ENCODE measurements around the gene TIPIN.
"Not testable (repeated sequence)": the region's sequence is repeated elsewhere in the genome, so short reads cannot be mapped to it uniquely, and the experiment has no call there.

The TIPIN gene

DNA sequence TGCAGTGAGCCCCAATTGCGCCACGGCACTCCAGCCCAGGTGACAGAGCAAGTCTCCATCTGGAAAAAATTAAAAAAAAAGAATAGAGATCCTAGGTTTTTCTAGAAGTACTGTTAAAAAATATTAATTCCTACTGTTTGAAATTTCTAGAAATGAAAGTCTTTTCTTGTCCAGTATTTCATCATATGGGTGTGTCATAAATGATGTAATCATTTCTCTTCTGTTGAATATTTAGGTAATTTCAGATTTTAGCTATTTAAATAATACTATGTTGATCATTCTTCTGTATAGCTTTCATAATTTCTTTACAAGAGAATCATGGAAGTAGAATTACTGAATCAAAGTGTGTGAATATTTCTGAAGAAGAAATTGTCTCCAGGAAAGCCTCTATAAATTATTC, 24.9 kb upstream of the TIPIN start:
- FAIRE-seq, result not testable (repeated sequence)

DNA sequence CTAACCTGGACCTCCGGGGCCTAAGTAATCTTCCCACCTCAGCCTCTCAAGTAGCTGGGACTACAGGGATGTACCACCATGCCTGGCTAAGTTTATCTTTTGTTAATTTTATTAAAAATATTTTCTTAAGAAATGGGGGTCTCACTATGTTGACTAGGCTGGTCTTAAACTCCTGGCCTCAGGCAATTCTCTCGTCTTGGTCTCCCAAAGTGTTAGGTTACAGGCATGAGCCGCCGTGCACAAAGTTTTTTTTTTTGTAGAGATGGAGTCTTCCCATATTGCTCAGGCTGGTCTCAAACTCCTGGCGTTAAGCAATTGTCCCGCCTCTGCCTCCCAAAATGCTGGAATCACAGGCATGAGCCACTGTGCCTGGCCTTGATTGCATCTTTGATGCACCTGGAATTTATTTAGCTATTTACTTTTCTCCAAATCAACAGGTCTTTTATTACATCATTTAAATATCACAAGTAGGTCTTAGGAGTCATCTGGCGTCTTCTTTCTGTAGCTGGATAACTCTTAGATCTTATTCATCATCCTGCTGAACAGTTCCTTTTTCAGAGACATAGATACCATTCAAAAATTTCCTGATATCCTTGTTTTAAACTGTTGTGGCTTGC, 22.4 kb upstream of the TIPIN start:
- FAIRE-seq, result no peak

DNA sequence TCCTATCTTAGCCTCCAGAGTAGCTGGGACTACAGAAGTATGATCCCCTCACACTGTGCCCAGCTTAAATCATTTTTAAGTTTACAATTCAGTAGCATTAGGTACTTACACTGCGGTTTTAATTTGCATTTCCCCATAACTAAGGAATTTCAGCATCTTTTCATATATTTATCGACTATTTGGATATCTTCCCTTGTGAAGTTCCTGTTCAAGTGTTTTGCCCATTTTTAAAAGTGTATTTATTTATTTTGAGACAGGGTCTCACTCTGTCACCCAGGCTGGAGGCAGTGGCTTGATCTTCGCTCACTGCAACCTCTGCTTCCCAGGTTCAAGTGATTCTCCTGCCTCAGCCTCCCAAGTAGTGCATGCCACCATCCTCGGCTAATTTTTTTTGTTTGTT, 17.7 kb upstream of the TIPIN start:
- FAIRE-seq, result no peak

DNA sequence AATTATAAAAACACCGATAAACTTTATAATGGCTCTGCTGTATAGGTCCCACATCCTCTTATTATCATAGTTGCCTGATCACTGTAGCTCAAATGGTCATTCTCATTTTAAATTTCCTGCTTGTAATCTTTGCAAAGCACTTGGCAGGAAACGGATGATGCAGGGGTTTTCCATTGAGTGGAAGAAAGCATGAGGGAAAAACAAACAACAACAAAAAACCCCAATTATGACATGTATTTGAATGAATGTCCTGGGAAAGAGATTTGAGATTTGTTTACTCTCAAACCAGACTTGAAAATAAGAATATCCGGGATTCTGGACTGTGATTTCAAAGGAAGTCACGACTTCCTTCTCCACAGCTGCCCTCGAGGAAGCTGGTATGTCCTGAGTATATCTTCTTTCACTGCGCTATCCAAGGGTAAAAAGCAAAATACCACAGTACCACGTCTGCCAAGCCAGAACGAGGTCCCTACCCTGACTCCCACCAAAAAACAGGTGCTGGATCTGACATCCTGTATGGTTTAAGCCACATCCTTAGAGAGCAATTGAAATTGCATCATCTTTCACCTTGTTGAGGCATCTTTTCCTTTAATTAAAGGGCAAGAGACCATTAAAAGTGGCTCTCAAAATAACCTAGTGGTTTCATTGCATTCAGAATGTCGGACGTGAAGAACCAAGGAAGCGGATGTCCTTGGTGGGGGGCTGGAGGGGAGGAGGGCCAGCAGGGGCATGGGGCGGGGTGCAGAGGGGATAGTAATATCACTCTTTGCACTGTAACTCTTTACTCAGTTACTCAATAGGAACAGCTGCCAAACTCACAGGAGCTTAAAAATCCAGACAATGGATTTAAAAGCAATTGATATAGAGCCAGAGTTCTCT, 13.5 kb upstream of the TIPIN start:
- no peak for FAIRE-seq

DNA sequence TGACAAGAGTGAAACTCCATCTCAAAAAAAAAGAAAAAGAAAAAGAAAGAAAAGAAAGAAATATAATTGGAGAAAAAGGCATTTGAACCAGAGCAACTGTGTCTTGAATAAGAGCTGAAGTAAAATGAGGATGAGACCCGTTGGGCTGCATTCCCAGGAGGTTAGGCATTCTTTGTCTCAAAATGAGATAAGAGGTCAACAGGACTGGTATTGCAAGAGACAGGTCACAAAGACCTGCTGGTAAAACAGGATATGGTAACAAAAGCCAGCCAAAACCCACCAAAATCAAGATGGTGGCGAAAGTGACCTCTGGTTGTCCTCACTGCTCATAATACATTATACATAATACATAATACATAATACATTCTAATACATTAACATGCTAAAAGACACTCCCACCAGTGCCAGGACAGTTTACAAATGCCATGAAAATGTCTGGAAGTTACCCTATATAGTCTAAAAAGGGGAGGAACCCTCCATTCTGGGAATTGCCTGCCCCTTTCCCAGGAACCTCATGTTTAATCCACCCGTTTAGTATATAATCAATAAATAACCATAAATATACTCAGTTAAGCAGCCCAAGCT, 8.6 kb upstream of the TIPIN start:
- no peak for FAIRE-seq

DNA sequence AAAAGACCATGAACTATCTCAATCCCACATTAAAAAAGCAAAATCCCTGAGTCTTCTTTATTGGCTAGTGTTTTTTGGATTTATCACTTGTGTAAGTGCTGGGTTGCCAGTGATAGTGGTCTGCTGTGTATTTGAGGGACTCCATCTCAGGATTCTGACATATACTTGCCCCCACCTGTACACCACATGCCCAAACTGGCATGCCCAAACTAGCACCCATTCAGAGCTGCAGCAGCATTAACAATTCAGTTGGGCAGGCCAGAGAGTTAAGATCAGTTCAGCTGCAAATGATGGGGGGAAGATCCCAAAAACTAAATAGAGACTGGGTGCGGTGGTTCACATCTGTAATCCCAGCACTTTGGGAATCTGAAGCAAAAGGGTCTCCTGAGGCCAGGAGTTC, 6.3 kb upstream of the TIPIN start:
- no peak for FAIRE-seq

DNA sequence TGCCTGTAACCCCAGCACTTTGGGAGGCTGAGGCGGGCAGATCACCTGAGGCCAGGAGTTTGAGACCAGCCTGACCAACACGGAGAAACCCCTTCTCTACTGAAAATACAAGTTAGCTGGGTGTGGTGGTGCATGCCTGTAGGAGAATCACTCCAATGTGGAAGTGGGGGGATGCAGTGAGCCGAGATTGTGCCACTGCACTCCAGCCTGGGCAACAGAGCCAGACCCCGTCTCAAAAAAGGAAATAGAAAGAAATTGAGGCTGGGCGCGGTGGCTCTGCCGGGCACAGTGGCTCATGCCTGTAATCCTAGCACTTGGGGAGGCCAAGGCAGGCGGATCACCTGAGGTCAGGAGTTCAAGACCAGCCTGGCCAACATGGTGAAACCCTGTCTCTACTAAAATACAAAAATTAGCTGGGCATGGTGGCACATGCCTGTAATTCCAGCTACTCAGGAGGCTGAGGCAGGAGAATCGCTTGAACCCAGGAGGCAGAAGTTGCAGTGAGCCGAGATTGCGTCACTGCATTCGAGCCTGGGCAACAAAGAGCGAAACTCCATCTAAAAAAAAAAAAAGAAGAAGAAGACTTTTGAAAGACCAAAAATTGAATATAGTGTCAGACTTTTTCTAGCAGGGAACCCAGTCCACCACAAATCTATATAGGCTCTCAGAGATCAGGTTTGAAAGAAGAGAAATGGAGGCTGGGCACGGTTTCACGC, 5.4 kb upstream of the TIPIN start:
- not testable (repeated sequence) for FAIRE-seq

DNA sequence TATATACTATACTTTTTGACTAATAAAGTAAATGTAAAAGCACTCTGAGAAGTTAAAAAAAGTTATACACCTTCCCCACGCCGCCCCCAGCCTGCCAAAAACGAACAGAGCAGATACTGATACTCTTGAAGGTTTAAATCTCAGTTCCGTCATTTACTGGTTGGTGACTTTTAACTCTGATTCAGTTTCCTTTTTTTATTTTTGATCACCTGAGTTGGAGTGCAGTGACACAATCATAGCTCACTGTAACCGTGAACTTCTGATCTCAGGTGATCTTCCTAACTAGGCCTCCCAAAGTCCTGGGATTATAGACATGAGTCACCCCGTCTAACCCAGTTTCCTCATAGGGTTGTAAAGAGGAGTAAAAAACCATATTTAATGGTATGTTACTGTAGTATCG, 3.3 kb upstream of the TIPIN start:
- no peak for FAIRE-seq

DNA sequence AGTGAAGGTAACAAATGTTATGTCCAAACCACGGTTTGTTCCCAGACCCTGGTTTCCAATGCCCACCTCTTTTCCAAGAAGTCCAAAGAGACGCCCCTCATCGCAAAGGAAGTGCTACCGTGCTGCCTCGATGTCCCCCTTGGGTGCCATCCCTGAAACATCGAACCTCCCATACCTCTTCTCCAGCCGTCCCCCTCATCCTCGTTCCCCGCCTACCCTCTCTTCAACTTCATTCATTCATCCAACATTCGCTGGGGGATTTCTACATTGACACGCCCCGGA, 467 bp downstream of the TIPIN start:
- FAIRE-seq, result no peak

DNA sequence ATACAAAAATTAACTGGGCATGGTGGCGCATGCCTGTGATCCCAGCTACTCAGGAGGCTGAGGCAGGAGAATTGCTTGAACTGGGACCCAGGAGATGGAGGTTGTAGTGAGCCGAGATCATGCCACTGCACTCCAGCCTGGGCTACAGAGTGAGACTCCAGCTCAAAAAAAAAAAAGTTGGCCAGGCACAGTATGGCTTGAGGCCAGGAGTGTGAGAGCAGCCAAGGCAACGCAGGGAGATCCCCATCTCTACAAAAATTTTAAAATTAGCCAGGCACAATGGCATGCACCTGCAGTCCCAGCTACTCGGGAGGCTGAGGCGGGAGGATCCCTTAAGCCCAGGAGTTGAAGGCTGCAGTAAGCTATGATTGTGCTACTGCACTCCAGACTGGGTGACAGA, 8.0 kb downstream of the TIPIN start:
- not testable (repeated sequence) for FAIRE-seq

DNA sequence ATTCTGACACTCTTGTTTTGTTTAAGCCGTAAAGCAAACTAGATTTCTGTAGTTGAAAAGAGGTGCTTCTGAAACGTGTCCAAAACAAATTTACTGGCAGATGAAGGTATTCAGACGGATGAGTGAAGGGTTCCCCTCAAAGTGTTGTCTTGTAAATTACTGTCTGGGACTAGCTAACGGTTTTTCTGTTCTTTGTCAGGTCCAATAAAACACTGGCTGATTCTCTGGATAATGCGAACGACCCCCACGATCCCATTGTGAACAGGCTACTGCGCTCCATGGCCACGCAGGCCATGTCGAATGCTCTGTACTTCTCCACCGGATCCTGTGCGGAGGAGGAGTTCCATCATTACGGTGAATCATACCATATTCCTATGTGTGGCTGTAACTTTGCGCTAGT, 27.7 kb downstream of the TIPIN start:
- FAIRE-seq, result no peak

DNA sequence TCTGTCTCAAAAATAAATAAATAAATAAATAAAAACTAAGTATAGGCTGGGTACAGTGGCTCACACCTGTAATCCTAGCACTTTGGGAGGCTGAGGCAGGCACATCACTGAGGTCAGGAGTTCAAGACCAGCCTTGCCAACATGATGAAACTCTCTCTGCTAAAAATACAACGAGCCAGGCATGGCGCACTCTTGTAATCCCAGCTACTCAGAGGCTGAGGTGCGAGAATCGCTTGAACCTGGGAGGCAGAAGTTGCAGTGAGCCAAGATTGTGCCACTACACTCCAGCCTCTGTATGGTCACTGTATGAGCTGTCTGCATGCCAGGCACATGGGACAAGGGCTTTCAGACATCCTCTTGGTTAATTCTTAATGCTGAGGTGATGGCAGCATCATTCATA, 28.7 kb downstream of the TIPIN start:
- no peak for FAIRE-seq

DNA sequence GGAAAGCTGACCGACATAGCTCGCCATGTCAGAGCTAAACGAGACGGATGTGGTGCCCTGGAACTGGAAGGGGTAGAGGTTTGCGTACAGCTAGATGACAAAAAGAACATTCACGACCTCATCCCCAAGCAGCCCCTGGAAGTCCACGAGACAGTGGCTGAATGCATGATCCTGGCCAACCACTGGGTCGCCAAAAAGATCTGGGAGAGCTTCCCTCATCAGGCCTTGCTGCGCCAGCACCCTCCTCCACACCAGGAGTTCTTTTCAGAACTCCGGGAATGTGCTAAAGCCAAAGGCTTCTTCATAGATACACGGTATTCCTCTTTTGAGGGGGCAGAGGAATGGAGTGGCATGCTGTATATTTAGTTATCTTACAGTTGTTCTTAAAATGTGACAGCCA, 30.4 kb downstream of the TIPIN start:
- FAIRE-seq, result no peak

DNA sequence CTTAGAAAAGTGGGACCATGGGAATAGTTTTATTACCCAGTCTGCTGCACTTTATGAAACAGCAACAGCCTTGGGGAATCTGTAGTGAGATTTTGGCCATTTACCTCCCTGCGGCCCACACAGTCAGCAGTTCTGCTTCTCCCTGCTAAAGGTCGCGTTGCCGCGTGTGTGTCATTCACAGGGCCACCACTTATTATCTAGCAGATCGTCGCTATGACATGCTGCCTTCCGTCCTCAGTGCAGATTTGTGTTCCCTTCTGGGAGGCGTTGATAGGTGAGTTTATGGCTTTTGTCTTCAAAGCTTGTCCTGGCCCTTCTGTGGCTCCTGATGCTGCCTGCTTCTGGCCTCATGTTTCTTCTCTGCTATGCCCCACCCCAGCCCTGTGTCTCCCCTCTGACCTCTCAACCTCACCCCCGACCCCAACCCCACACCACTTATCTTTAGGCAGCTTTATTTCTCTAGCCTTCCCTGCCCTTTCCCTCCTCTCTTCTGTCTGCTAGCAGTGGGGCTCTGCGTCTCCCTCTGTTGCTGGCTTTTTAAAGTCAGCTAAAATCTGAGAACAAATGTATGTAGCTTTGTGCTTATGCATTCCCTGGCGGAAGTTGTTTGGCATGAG, 33.1 kb downstream of the TIPIN start:
- no peak for FAIRE-seq

DNA sequence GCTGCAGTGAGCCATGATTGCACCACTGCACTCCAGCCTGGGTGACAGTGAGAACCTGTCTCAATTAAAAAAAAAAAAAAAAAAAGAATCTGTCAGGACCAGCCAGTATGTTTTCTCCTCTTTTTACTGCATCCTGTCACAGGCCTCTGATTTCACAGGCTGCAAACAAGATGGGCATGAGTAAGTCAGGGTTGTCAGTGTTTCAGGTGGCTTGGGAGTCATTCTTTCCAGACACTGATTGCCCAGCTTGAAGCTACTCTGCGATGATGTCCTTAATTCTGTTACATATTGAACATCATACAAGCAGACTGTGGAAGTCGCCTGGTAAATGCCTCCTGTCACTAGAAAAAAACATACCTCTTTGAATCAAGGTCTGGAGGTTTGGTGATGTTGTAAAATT, 44.3 kb downstream of the TIPIN start:
- no peak for FAIRE-seq

DNA sequence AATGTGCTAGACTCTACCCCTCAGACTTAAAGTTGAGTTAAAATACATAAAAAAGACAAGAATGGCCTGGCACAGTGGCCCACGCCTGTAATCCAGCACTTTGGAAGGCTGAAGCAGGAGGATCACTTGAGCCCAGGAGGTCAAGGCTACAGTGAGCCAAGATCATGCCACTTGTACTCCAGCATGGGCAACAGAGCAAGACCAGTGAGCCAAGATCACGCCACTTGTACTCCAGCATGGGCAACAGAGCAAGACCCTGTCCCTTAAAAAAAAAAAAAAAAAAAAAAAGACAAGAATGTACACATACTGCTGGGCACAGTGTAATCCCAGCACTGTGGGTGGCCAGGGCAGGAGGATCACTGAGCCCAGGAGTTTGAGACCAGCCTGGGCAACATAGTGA, 45.7 kb downstream of the TIPIN start:
- FAIRE-seq, result no peak

DNA sequence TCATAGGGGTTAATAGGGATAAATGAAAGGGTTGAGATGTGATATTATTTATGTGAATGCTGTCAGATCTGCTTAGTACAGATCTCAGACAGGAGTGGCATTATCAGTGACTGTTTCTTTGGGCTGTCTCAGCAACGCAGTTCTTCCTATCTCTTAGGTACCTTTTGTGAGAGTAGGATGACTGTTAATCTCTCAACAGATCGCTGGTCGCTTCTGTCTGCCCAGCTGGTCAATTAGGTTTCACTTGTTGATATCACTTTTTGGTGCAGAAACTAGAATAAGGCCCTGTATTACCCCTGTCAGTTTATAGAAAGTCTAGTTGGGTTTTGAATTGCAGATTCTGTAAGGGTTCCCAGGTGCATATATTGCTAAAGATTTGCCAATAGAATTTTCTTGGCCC, 46.7 kb downstream of the TIPIN start:
- FAIRE-seq, result no peak

DNA sequence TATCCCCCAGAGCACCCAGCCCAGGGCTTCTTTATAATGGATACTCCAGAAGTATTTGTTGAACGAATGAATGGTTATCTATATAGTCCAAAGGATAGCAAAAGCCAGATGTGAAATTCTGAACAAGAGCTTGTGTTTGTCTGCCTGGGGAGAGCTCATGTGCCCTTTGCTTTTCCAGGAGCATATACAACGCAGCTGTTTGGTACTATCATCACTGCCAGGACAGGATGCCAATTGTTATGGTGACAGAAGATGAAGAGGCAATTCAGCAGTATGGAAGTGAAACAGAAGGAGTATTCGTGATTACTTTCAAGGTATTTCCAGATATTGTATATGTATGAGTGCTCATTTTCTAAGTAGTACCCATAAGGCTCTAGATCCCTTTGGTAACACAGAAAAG, 48.0 kb downstream of the TIPIN start:
- FAIRE-seq, result no peak

DNA sequence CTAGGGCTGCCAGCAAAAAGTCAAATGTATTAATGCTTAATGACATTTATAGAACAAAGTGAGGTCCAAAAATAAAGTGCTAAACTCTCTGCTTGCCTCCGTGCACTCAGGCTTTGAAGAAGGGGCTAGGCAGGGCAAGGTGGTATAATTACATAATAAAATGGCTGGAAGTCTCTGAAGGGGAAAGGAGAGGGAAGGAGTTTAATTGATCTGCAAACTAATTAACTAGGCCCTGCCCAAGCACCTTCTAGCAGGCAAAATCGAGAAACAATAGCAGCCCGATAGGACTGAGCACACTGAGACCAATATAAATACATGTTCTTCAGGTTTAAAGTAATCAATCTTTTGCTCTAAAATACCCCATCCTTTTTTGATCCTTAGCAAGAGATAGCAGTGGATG, 50.1 kb downstream of the TIPIN start:
- no peak for FAIRE-seq

DNA sequence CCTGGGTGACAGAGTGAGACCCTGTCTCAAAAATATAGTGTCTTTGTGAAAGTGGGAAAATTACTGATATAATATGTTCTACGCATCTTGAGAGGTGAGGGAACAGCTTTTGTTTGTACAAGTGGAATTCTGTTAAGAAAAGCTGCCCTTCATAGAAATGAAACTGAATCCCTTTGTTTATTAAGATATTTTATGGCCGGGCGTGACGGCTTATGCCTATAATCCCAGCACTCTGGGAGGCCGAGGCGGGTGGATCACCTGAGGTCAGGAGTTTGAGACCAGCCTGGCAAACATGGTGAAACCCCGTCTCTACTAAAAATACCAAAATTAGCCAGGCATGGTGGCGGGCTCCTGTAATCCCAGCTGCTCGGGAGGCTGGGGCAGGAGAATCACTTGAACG, 52.1 kb downstream of the TIPIN start:
- FAIRE-seq, result not testable (repeated sequence)

DNA sequence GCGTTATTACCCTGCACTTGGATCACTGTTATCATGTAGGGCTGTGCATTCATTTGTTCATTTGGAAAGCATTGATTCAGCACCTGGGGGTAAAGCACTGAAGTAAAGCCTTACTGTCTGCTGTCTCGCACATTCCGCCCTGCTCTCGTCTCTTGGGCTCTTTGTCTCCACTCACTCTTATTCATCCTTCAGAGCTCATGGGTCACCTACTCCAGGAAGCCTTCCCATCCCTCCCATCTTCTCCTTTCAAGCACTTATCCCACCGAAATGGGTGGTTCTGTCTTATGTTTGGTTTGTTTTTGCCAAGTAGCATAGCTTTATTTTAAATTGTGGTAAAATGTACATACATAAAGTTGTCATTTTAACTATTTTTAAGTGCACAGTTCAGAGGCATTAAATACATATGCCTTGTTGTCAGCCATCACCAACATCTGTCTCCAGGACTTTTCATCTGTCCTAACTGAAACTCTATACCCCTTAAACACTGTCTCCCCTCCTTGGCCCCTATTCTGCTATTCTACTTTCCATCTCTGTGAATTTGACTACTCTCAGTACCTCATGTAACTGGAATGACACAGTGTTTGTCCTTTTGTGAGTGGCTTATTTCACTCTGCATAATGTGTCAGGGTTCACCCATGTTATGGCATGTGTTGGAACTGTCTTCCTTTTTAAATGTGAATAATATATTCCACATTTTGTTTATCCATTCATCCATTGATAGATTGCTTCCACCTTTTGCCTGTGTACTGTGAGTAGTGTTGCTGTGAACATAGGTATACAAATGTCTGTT, 53.8 kb downstream of the TIPIN start:
- no peak for FAIRE-seq

DNA sequence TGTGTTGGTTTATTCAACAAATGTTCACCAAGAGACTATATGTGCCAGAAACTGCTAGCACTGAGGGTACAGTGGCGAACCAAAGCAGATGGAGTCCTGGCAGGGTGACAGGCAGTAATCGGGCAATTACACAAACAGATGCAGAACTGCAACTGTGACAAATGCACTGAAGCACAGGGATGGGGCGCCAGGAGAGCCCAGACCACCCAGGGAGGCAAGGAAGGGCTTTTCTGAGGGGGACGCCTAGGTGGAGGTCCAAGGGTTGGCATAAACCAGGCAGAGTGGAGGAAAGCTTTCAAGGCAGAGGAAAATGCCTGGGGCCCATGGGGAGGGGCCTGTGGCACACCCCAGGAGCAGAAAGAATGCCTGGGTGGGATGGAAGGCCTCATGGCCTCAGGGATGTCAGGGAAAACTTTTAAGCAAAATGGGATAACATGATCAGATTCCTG, 57.7 kb downstream of the TIPIN start:
- FAIRE-seq, result no peak

DNA sequence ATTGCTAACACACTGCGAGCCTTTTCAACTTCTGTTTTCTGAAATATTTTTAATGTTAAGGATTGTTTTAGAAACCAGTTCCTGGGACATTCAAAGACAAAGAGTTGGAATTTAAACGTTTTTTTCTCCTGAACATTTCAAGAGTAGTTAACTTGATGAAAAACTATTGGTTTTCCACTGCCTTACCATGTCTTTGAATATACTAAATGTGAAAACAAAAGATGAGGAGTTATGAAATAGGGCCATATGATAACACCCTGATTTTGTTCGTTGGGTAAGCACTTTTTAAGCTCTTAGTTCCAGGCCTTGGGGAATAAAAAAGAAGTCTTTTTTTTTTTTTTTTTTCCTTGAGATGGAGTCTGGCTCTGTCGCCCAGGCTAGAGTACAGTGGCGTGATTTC, 60.3 kb downstream of the TIPIN start:
- FAIRE-seq, result no peak

Data from G401.6 (cell line).